GM19438 (cell line): ENCODE measurements around the gene CCDC68.

Experiments used
- ATAC-seq: cut with Tn5 transposase; IDR thresholded peaks from one replicate; pipeline ENCODE4 v1.9.1; 2021; ENCODE audit warnings: low read depth; ENCODE audit not compliant: unreplicated experiment

CCDC68 gene

GRCh38 chr18:54923339-54923956, 35.8 kb downstream of the CCDC68 start:
- ATAC-seq: no peak

- ATAC-seq: no peak
Measured at GRCh38 chr18:54919412-54919811, 39.8 kb downstream of the CCDC68 start.

GRCh38 chr18:54918060-54918459, 41.2 kb downstream of the CCDC68 start:
- no peak for ATAC-seq

GRCh38 chr18:54916507-54916906, 42.8 kb downstream of the CCDC68 start:
- ATAC-seq: no peak

DNA sequence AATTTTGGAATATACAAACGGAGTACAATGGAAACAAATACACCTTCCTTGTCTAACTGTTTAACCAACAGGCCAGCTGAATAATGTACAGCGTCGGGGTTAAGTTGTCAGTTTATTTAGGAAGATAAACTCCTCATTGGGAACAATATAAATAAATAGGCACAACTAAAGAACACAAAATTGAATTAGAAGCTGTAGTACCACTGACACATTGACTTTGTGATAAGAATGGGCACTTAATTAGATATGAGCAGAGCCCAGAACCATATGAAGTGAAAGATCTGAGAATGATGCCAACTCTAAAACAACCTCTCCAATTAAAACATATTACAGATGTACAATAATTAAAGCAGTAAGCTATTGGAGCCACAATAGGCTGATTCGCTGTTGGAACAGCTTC, 44.4 kb downstream of the CCDC68 start:
- ATAC-seq: no peak

- ATAC-seq: no peak
Measured at GRCh38 chr18:54911551-54911950, 47.7 kb downstream of the CCDC68 start.

- no peak for ATAC-seq
Measured at GRCh38 chr18:54910161-54910919, 48.9 kb downstream of the CCDC68 start.

GRCh38 chr18:54909538-54909937, 49.7 kb downstream of the CCDC68 start:
- ATAC-seq: no peak

GRCh38 chr18:54906331-54907185, 52.7 kb downstream of the CCDC68 start:
- no peak for ATAC-seq

- no peak for ATAC-seq
Measured at GRCh38 chr18:54905629-54906028, 53.6 kb downstream of the CCDC68 start.

- no peak for ATAC-seq
Measured at GRCh38 chr18:54904581-54904980, 54.7 kb downstream of the CCDC68 start.

DNA sequence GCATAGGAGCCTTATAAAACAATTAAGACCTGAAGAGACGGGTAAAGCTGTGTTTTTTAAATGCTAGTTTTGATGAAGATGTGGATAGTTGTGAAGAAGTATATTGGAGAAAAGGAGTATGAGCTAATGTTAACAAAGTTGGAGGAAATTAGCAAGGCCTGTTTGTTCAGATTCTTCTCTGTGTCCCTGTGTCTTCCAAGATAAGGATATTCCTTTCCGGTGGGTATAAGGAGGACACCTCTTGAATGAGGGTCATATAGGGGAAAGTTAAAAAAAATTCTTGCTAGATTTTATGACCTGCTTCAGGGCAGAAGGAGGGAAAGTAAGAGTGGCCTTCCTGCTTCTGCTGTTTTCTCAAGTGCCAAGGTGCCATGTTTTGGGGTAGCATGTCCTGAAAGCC, 59.0 kb downstream of the CCDC68 start:
- no peak for ATAC-seq

DNA sequence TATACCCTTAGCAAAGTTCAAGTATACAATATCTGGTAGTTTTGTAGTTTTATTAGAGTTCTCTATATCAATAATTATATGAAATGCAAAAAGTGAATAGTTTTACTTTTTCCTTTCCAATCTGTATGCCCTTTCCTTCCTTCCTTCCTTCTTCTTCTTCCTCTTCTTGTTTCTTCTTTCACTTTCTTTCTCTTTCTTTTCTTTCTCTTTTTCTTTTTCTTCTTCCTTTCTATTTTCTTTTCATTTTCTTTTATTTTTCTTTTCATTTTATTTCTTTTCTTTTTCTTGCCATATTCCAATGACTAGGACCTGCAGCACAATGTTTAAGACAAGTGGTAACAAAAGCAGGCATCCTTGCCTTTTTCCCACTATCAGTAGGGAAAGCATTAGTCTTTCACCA, 59.8 kb downstream of the CCDC68 start:
- ATAC-seq: no peak

DNA sequence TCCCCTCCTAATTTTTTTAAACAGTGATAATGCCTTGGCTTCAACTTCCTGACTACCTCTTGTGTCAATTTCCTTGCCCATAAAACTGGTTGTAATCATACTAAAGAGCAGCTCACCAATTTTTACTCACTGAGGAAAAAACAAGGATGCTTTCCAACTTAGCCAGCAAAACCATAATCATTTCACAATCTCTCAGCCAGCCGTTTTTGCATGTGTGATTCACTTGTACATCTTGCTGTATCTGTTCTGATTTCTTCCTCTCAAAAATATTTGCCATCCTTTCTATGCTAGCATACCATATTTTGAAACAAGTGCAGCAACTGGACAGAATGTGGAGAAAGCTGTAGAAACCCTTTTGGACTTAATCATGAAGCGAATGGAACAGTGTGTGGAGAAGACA, 70.3 kb downstream of the CCDC68 start:
- ATAC-seq: no peak

DNA sequence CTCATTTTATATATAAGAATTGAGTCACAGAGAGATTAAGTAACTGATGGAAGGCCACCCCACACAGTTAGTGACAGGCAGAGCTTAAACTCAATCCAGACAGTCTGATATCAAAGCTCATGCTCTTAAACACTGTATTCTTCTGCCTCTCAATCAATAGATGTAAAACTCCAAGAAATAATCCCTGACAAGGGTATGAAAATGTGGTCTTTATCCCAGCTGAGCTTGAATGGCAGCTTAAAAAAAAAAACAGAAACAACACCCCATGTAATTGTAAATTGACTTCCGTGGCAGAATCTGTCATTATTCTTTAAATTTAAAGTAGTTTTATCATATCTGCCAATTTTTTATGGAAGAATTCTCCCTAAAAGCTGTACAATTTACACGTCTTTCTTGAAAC, 70.9 kb downstream of the CCDC68 start:
- ATAC-seq: no peak

DNA sequence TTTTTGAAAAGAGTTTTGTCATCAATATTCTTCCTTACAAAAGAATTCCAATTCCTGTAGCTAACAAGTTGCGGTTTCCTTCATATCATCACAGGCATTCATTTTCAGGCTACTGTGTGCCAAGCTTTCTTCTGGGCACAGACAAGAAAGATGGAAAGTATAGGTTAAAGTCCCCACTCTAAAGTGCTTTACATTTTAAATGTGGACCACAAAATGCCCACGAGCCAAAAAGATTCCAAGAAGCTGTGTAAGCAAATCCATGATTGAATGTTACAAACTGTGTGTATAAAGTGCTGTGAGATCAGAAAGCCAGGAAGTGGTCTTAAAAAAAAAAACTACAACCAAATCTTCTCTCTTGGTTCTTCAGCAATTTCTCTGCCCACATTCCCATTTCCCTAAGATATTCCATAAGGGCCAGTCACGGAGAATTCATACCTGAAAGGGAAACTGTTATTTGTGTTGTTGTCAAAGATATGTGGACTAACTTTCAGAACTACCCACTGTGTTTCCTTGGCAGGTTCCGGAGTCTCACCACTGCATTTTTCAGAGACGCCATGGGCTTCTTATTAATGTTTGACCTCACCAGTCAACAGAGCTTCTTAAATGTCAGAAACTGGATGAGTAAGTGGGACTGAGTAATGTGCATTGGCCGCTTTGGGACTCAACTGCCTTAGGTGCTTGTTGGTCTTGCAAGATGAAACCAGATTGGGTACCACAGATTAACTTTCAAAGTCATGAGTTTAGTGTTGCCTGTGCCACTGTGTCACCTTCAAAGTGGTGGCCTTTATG, 75.3 kb downstream of the CCDC68 start:
- ATAC-seq: no peak

DNA sequence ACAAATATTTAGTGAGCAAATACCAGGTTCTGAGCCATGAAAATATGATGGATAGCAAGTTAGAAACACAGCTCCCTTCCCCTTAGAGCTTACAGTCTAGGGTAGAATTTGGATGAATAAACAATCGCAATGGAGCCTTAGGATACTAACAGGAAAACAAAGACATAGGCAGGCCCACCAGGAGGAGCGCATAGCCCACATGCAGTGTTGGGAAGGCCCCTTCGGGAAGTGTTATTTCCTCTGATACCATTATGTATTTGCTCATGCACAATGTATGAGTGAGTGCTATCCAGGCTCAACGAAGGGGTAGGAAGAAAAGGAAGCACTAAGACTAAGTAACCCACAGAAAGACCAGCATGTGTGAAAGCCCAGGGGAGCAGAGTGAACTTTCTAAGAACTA, 76.9 kb downstream of the CCDC68 start:
- ATAC-seq: no peak

- ATAC-seq: no peak
Measured at GRCh38 chr18:54881229-54881768, 78.0 kb downstream of the CCDC68 start.

- ATAC-seq: no peak
Measured at GRCh38 chr18:54880395-54881105, 78.7 kb downstream of the CCDC68 start.

GRCh38 chr18:54879691-54880090, 79.6 kb downstream of the CCDC68 start:
- no peak for ATAC-seq
